K562 (cell line): Measurements from ENCODE around the gene SLAMF8. TPM values are rescaled to one million over a fixed set of nuclear protein-coding genes. Genes with fewer than 3 reads are reported as not detected.

ENCODE experiments used
- ATAC-seq: fragments of 200-7000 bp; cut with Tn5 transposase; 3 replicates; pipeline ENCODE4 v1.9.1; 2020; ENCODE audit warnings: moderate library complexity
- BruUV-seq: library from RNA; stranded (reverse); fragments of 400-500 nt; replicated peaks from 2 replicates; lab custom pipeline; 2021; lab: Mats Ljungman, UMichigan
- CTCF ChIA-PET: fragments of 300-600 bp; formaldehyde crosslinking; extraction: SDS; loops from one replicate; lab custom pipeline; 2021; ENCODE audit warnings: low intra/inter-chr PET ratio; lab: Yijun Ruan, JAX
- POLR2A ChIA-PET: fragments of 300-600, 350-650 bp; sonication (Branson Sonifier 250); formaldehyde crosslinking; extraction: SDS; loops from one replicate; lab custom pipeline; 2021; ENCODE audit warnings: antibody characterized with exemption, inconsistent platforms; lab: Yijun Ruan, JAX
- DNase-seq, 4 experiments: peaks; one replicate each; pipeline versions ENCODE4 v3.0.0 to v3.0.0-alpha.2; 2011 to 2018; ENCODE audit warnings: low spot score in 3 of 4, mixed read lengths in 3 of 4; ENCODE audit errors: extremely low read depth in 1 of 4
- FAIRE-seq: peaks from 2 replicates; lab custom pipeline; 2011; peaks lifted over from hg19 to GRCh38; lab: Jason Lieb, UNC
- H2AFZ ChIP-seq: 2 replicates; pipeline ENCODE4 v1.6.0; 2011; ENCODE audit warnings: low read depth, low read length, control low read depth, inconsistent platforms
- H3K27ac ChIP-seq: fragments of 200-600 bp; 3 replicates; pipeline ENCODE4 v1.8.0; 2011; ENCODE audit warnings: low read depth, mild to moderate bottlenecking, control low read depth, inconsistent platforms, low read length, moderate library complexity, mixed read lengths; ENCODE audit errors: extremely low read depth
- H3K27me3 ChIP-seq, 2 experiments: fragments of 300-600 bp in 1 of 2; 2 replicates in 1 of 2; 3 replicates in 1 of 2; pipeline versions ENCODE4 v1.6.0 to v1.8.0; 2011; ENCODE audit warnings: inconsistent platforms in 2 of 2, low read length in 2 of 2, mild to moderate bottlenecking in 1 of 2, mixed read lengths in 1 of 2, moderate library complexity in 1 of 2; ENCODE audit not compliant: control insufficient read depth in 2 of 2, insufficient read depth in 2 of 2
- H3K36me3 ChIP-seq: fragments of 300-600 bp; 3 replicates; pipeline ENCODE4 v1.8.0; 2011; ENCODE audit warnings: mild to moderate bottlenecking, low read length, inconsistent platforms; ENCODE audit not compliant: control insufficient read depth, insufficient read depth
- H3K4me1 ChIP-seq, 2 experiments: fragments of 200-600 bp in 1 of 2; replicated peaks in 1 of 2; 2 replicates in 1 of 2; 3 replicates in 1 of 2; pipeline versions ENCODE4 v1.5.1 to v1.8.0; 2011; ENCODE audit warnings: inconsistent platforms in 2 of 2, low read length in 2 of 2, mild to moderate bottlenecking in 1 of 2, mixed read lengths in 1 of 2, moderate library complexity in 1 of 2; ENCODE audit not compliant: control insufficient read depth in 2 of 2, insufficient read depth in 2 of 2
- H3K4me2 ChIP-seq: 2 replicates; pipeline ENCODE4 v1.6.1; 2011; ENCODE audit warnings: low read length, control low read depth, inconsistent platforms, mixed read lengths; ENCODE audit not compliant: insufficient read depth
- H3K4me3 ChIP-seq: fragments of 200-600 bp; sonication (generic), shearing (Covaris generic); 2 replicates; pipeline ENCODE4 v1.5.1; 2016; ENCODE audit warnings: control low read depth, inconsistent platforms
- H3K79me2 ChIP-seq: fragments of 200-600 bp; 3 replicates; pipeline ENCODE4 v1.8.0; 2011; ENCODE audit warnings: low read length, inconsistent platforms; ENCODE audit not compliant: control insufficient read depth, insufficient read depth
- H3K9ac ChIP-seq, 2 experiments: 2 replicates each; pipeline versions ENCODE4 v1.6.0 to v1.6.1; 2011; ENCODE audit warnings: low read depth in 2 of 2, low read length in 2 of 2, control low read depth in 1 of 2, inconsistent platforms in 1 of 2, mild to moderate bottlenecking in 1 of 2, mixed read lengths in 1 of 2; ENCODE audit not compliant: insufficient read depth in 1 of 2
- H3K9me1 ChIP-seq: one replicate; pipeline ENCODE4 v1.6.0; 2011; ENCODE audit warnings: inconsistent platforms, mild to moderate bottlenecking, low read length, moderate library complexity; ENCODE audit not compliant: control insufficient read depth, insufficient read depth
- H3K9me3 ChIP-seq: replicated peaks from 2 replicates; pipeline ENCODE4 v1.5.1; 2011; ENCODE audit warnings: low read depth, low read length, inconsistent platforms; ENCODE audit not compliant: control insufficient read depth, insufficient read depth
- H4K20me1 ChIP-seq: replicated peaks from 2 replicates; pipeline ENCODE4 v1.6.1; 2011; ENCODE audit warnings: low read length, inconsistent platforms, mixed read lengths; ENCODE audit not compliant: control insufficient read depth, insufficient read depth
- ATF3 ChIP-seq, 2 experiments: fragments of 450-650 bp in 1 of 2; sonication (generic) in 1 of 2; formaldehyde crosslinking in 1 of 2; IDR thresholded peaks in 1 of 2; conservative IDR thresholded peaks in 1 of 2; 2 replicates each; pipeline versions ENCODE4 v1.6.1 to v1.8.1; 2016 to 2023; ENCODE audit warnings: mild to moderate bottlenecking in 2 of 2, moderate library complexity in 2 of 2, inconsistent platforms in 1 of 2, missing genetic modification reagents in 1 of 2
- CTBP1 ChIP-seq: fragments of 450-650 bp; IDR thresholded peaks from 2 replicates; pipeline ENCODE4 v1.6.1; 2016; ENCODE audit warnings: borderline replicate concordance
- FOXA3 ChIP-seq, 2 experiments: fragments of 450-650 bp in 1 of 2; sonication (generic) in 1 of 2; formaldehyde crosslinking; IDR thresholded peaks in 1 of 2; conservative IDR thresholded peaks in 1 of 2; 2 replicates each; pipeline versions ENCODE4 v1.4.0 to v1.8.0; 2020 to 2022; ENCODE audit warnings: mild to moderate bottlenecking in 2 of 2, missing genetic modification reagents in 1 of 2
- HDAC1 ChIP-seq, 2 experiments: fragments of 450-650 bp; IDR thresholded peaks; 2 replicates each; pipeline ENCODE4 v1.6.1; 2016 to 2017; ENCODE audit warnings: inconsistent platforms in 1 of 2, mild to moderate bottlenecking in 1 of 2, moderate library complexity in 1 of 2
- JUND ChIP-seq, 2 experiments: IDR thresholded peaks; 2 replicates in 1 of 2; 3 replicates in 1 of 2; pipeline ENCODE4 v1.6.1; 2011; ENCODE audit warnings: borderline replicate concordance in 2 of 2, low read depth in 2 of 2, low read length in 2 of 2, improper control_type of control experiment in 1 of 2, missing biosample characterization in 1 of 2, missing genetic modification characterization in 1 of 2, missing genetic modification reagents in 1 of 2
- KAT2B ChIP-seq: IDR thresholded peaks from one replicate; pipeline ENCODE4 v1.6.1; 2012; ENCODE audit warnings: low read depth, mild to moderate bottlenecking, control low read depth, inconsistent platforms, low read length, moderate library complexity
- NFXL1 ChIP-seq: fragments of 450-650 bp; formaldehyde crosslinking; IDR thresholded peaks from 2 replicates; pipeline ENCODE4 v1.4.0; 2021; ENCODE audit warnings: mild to moderate bottlenecking
- RAD21 ChIP-seq, 2 experiments: fragments of 250-450 bp in 1 of 2; fragments of 450-650 bp in 1 of 2; sonication (Bioruptor Pico) in 1 of 2; formaldehyde crosslinking in 1 of 2; IDR thresholded peaks in 1 of 2; conservative IDR thresholded peaks in 1 of 2; 2 replicates each; pipeline versions ENCODE4 v1.4.0 to v1.8.0; 2020 to 2022; ENCODE audit warnings: mild to moderate bottlenecking in 2 of 2, moderate library complexity in 1 of 2
- TFAM ChIP-seq: fragments of 250-450 bp; sonication (Bioruptor Pico); conservative IDR thresholded peaks from 2 replicates; pipeline ENCODE4 v1.5.0; 2021; ENCODE audit warnings: mild to moderate bottlenecking, moderate library complexity
- ZNF3 ChIP-seq: fragments of 250-450 bp; sonication (Bioruptor Pico); IDR thresholded peaks from 2 replicates; pipeline ENCODE4 v1.5.0; 2021; ENCODE audit warnings: mild to moderate bottlenecking, moderate library complexity
- ZNF707 ChIP-seq: fragments of 250-450 bp; sonication (Bioruptor Pico); conservative IDR thresholded peaks from 2 replicates; pipeline ENCODE4 v1.8.0; 2022; ENCODE audit warnings: inconsistent platforms, mild to moderate bottlenecking, moderate library complexity
- WGBS: fragments of 100-300 bp; shearing (Covaris generic); methylation state at CpG from one replicate; pipeline ENCODE4 v1.1.6; 2016; ENCODE audit warnings: low coverage, mixed read lengths; ENCODE audit not compliant: insufficient coverage; ENCODE audit errors: missing lambda C conversion rate; 5-methylcytosine and 5-hydroxymethylcytosine counted together
- in situ Hi-C: fragments of 300-500 bp; cut with MboI; formaldehyde crosslinking; loops from 4 replicates; pipeline ENCODE4 v1.15.0; 2018; ENCODE audit warnings: inconsistent platforms, mixed read lengths
- intact Hi-C: fragments of 100-400 bp; cut with micrococcal nuclease; formaldehyde crosslinking; loops from 2 replicates; pipeline ENCODE4 v1.14.2; 2022
- polyA plus RNA-seq, 8 experiments: library from polyadenylated mRNA; depleted of rRNA in 4 of 8; stranded (reverse) in 5 of 8; unstranded in 3 of 8; fragments of >200 nt; fragmentation: Nextera tagmentation in 2 of 8; fragmentation: Illumina TruSeq in 1 of 8; extraction: Ambion mirVana in 2 of 8; extraction: Trizol in 1 of 8; gene quantifications; 2 replicates each; pipeline versions ENCODE4 v1.2.1 to v1.2.3, GENCODE V29; 2011 to 2014; ENCODE audit warnings: inconsistent platforms in 1 of 8, missing spikeins in 1 of 8
- total RNA-seq, 7 experiments: library from RNA; depleted of rRNA in 6 of 7; stranded (reverse); fragments of >200 nt in 6 of 7; fragmentation: Illumina TruSeq in 2 of 7; extraction: Trizol in 2 of 7; gene quantifications; 2 replicates each; pipeline versions ENCODE4 v1.2.1 to v1.2.3, GENCODE V29; 2011 to 2021; ENCODE audit warnings: low replicate concordance in 1 of 7

The SLAMF8 gene
- total and polyA plus RNA-seq, 9 of the 15 experiments (the other 6 are each of a cell fraction or from before 2014, with no cell fraction given), result not detected

GRCh38 chr1:159881622-159882526 is 55.2 kb downstream of the SLAMF8 start:
- Histone ChIP-seq H3K9me3 (no peaks in the 10 kb centered on the region; the same call in 1 of the 2 replicates), H3K36me3 (no peaks in the 10 kb centered on the region), H3K79me2 (no peaks in the 10 kb centered on the region), H3K27me3 (no peaks in the 10 kb centered on the region), H2AFZ (peak overlapping the region; percentile 49), H3K9me1 (peaks cover 3% of the 10 kb centered on the region), H3K27ac (0 out of 3 replicates have a peak overlapping the region, but pooled peaks have one; percentile 17), H3K4me3 (no peak overlapping the region), H3K4me1 (peaks cover 4 to 43% of the 10 kb centered on the region in 2 experiments; a peak in 4 of 5 replicates), H3K4me2 (no peak overlapping the region), H3K9ac (no peak overlapping the region), H4K20me1 (no peaks in the 10 kb centered on the region)
- peak; percentile 92 for FAIRE-seq
- ChIA-PET POLR2A (interaction anchor here (0.6 kb wide), 1 partner anchor 55 kb away, joined by 3 read pairs; the partner anchor contains the start of gene SLAMF8), CTCF (no interaction called here)
- intact Hi-C loops, result no loop called here
- peak; percentile 54 to 84 (median 64) for DNase-seq
- 33% methylated on average over 6 of the region's 6 CpGs for WGBS
- in situ Hi-C loops, result no loop called here
- ATAC-seq, result peak; percentile 87
- BruUV-seq, result no TSS peak
- TF ChIP-seq ZNF707 (CRISPR knock-in tag) (no peak), HDAC1 (IDR thresholded peaks at IDR 0.05) (peak in 1 of 2 experiments; percentile 41; a peak in 1 of 4 replicates), RAD21 (CRISPR knock-in tag; conservative IDR thresholded peaks at IDR 0.05 in 1 of 2, IDR thresholded peaks at IDR 0.05 in 1 of 2) (peak in 1 of 2 experiments; percentile 25; a peak in 2 of 4 replicates), FOXA3 (CRISPR knock-in tag; conservative IDR thresholded peaks at IDR 0.05 in 1 of 2, IDR thresholded peaks at IDR 0.05 in 1 of 2) (no peak), CTBP1 (peak; percentile 67; the same call in 1 of the 2 replicates), ATF3 (IDR thresholded peaks at IDR 0.05) (peak; percentile 56; the same call in 1 of the 2 replicates), ATF3 (CRISPR knock-in tag; conservative IDR thresholded peaks at IDR 0.05) (no peak), KAT2B (no peak), NFXL1 (CRISPR knock-in tag) (no peak), ZNF3 (CRISPR knock-in tag) (no peak), TFAM (CRISPR knock-in tag) (no peak), JUND (IDR thresholded peaks at IDR 0.05; ENCODE audit: borderline replicate concordance, low read depth, low read length) (peak; percentile 78), JUND (tag; IDR thresholded peaks at IDR 0.05; ENCODE audit: borderline replicate concordance, low read depth, low read length) (peak; percentile 66; the same call in 1 of the 3 replicates)
